Loucy (cell line): ENCODE data around the gene GNA12.

ENCODE experiments used
- H2AFZ ChIP-seq: fragments of 200-600 bp; sonication (generic); 2 replicates; pipeline ENCODE4 v1.6.0; 2016; ENCODE audit warnings: antibody characterized with exemption, mild to moderate bottlenecking, low read length, moderate library complexity
- H3F3A ChIP-seq: fragments of 200-600 bp; 2 replicates; pipeline ENCODE4 v1.6.0; 2016; ENCODE audit warnings: antibody characterized with exemption, low read depth, mild to moderate bottlenecking
- H3K27me3 ChIP-seq: fragments of 200-600 bp; sonication (generic); 2 replicates; pipeline ENCODE4 v1.6.1; 2014; ENCODE audit warnings: low read length, mild to moderate bottlenecking; ENCODE audit not compliant: insufficient read depth, poor library complexity, severe bottlenecking
- H3K36me3 ChIP-seq: fragments of 200-600 bp; sonication (generic); 2 replicates; pipeline ENCODE4 v1.6.1; 2016; ENCODE audit warnings: low read length; ENCODE audit not compliant: insufficient read depth
- H3K4me1 ChIP-seq: fragments of 200-600 bp; sonication (generic); 2 replicates; pipeline ENCODE4 v1.5.1; 2014; ENCODE audit warnings: low read length, mild to moderate bottlenecking; ENCODE audit not compliant: insufficient read depth, poor library complexity, severe bottlenecking
- H3K4me2 ChIP-seq: fragments of 200-600 bp; sonication (generic); 2 replicates; pipeline ENCODE4 v1.6.0; 2014; ENCODE audit warnings: antibody characterized with exemption, low read length, low read depth, mild to moderate bottlenecking; ENCODE audit not compliant: poor library complexity, severe bottlenecking
- H3K4me3 ChIP-seq: fragments of 200-600 bp; sonication (generic); 2 replicates; pipeline ENCODE4 v1.5.1; 2014; ENCODE audit warnings: low read length, mild to moderate bottlenecking, mixed read lengths; ENCODE audit not compliant: poor library complexity, severe bottlenecking
- H3K79me2 ChIP-seq: fragments of 200-600 bp; sonication (generic); 2 replicates; pipeline ENCODE4 v1.6.1; 2014; ENCODE audit warnings: low read length; ENCODE audit not compliant: insufficient read depth
- H3K9ac ChIP-seq: fragments of 200-600 bp; sonication (generic); 2 replicates; pipeline ENCODE4 v1.6.0; 2014; ENCODE audit warnings: mild to moderate bottlenecking, low read depth, low read length, moderate library complexity; ENCODE audit not compliant: poor library complexity, severe bottlenecking
- H3K9me2 ChIP-seq: fragments of 200-600 bp; sonication (generic); replicated peaks from 2 replicates; pipeline ENCODE4 v1.6.1; 2016; ENCODE audit warnings: low read depth, low read length, mixed read lengths
- H3K9me3 ChIP-seq: fragments of 200-600 bp; sonication (generic); 2 replicates; pipeline ENCODE4 v1.6.1; 2014; ENCODE audit warnings: mild to moderate bottlenecking, antibody characterized with exemption, low read length, low read depth; ENCODE audit not compliant: insufficient read depth
- H4K20me1 ChIP-seq: fragments of 200-600 bp; sonication (generic); 2 replicates; pipeline ENCODE4 v1.6.0; 2014; ENCODE audit warnings: antibody characterized with exemption, low read length, mild to moderate bottlenecking; ENCODE audit not compliant: insufficient read depth, poor library complexity, severe bottlenecking
- CTCF ChIP-seq: fragments of 200-600 bp; sonication (generic); conservative IDR thresholded peaks from 2 replicates; pipeline ENCODE4 v1.5.1; 2014; ENCODE audit warnings: mild to moderate bottlenecking, antibody characterized with exemption, low read length
- EZH2phosphoT487 ChIP-seq: fragments of 200-600 bp; IDR thresholded peaks from 2 replicates; pipeline ENCODE4 v1.6.1; 2018; ENCODE audit warnings: antibody characterized with exemption, mild to moderate bottlenecking, moderate library complexity, borderline replicate concordance

Gene GNA12

GRCh38 chr7:2757361-2757903, 86.7 kb downstream of the GNA12 start:
- H3K27me3 ChIP-seq: no peaks in the 10 kb centered on the region
- H2AFZ ChIP-seq: no peak overlapping the region
- H3F3A ChIP-seq: no peaks in the 10 kb centered on the region
- peaks cover 28% of the 10 kb centered on the region for H3K36me3 ChIP-seq
- TF ChIP-seq CTCF (no peak), EZH2phosphoT487 (no peak)
- no peaks in the 10 kb centered on the region for H4K20me1 ChIP-seq
- peaks cover 10% of the 10 kb centered on the region; the same call in 1 of the 2 replicates for H3K9me3 ChIP-seq
- H3K9ac ChIP-seq: peak overlapping the region; percentile 42
- H3K79me2 ChIP-seq: peaks cover 47% of the 10 kb centered on the region; the same call in 1 of the 2 replicates
- H3K4me3 ChIP-seq: peak overlapping the region; percentile 50
- H3K4me1 ChIP-seq: peaks cover 44% of the 10 kb centered on the region
- no peaks in the 10 kb centered on the region for H3K9me2 ChIP-seq
- H3K4me2 ChIP-seq: peak overlapping the region; percentile 66

- Histone ChIP-seq H3K79me2 (peaks cover 59% of the 10 kb centered on the region; the same call in 1 of the 2 replicates), H3K9me2 (no peaks in the 10 kb centered on the region), H3K36me3 (peaks cover 21% of the 10 kb centered on the region), H3K4me3 (no peak overlapping the region), H3K9me3 (peaks cover 10% of the 10 kb centered on the region; the same call in 1 of the 2 replicates), H4K20me1 (no peaks in the 10 kb centered on the region), H3K4me2 (no peak overlapping the region), H3K27me3 (no peaks in the 10 kb centered on the region), H3K4me1 (peaks cover 53% of the 10 kb centered on the region), H3F3A (no peaks in the 10 kb centered on the region), H2AFZ (no peak overlapping the region), H3K9ac (no peak overlapping the region)
- TF ChIP-seq CTCF: no peak
- no peak for TF ChIP-seq EZH2phosphoT487
These were observed 88.6 kb downstream of the GNA12 start for GRCh38 chr7:2755531-2755930.

- Histone ChIP-seq H3K9me3 (peaks cover 10% of the 10 kb centered on the region; the same call in 1 of the 2 replicates), H3K9me2 (no peaks in the 10 kb centered on the region), H3K27me3 (no peaks in the 10 kb centered on the region), H3K4me3 (no peak overlapping the region), H3F3A (no peaks in the 10 kb centered on the region), H2AFZ (no peak overlapping the region), H3K79me2 (peaks cover 59% of the 10 kb centered on the region; the same call in 1 of the 2 replicates), H3K4me2 (no peak overlapping the region), H3K9ac (no peak overlapping the region), H3K36me3 (peaks cover 21% of the 10 kb centered on the region), H3K4me1 (peaks cover 50% of the 10 kb centered on the region), H4K20me1 (no peaks in the 10 kb centered on the region)
- no peak for TF ChIP-seq CTCF
- no peak for TF ChIP-seq EZH2phosphoT487
These were observed 89.2 kb downstream of the GNA12 start for GRCh38 chr7:2754912-2755311.
